Loucy (cell line): ENCODE measurements around the gene GALNT18.
"Not testable (repeated sequence)": the region's sequence is repeated elsewhere in the genome, so short reads cannot be mapped to it uniquely, and the experiment has no call there.

Experiments
- H2AFZ ChIP-seq: fragments of 200-600 bp; sonication (generic); 2 replicates; pipeline ENCODE4 v1.6.0; 2016; ENCODE audit warnings: antibody characterized with exemption, mild to moderate bottlenecking, low read length, moderate library complexity
- H3F3A ChIP-seq: fragments of 200-600 bp; 2 replicates; pipeline ENCODE4 v1.6.0; 2016; ENCODE audit warnings: antibody characterized with exemption, low read depth, mild to moderate bottlenecking
- H3K27me3 ChIP-seq: fragments of 200-600 bp; sonication (generic); 2 replicates; pipeline ENCODE4 v1.6.1; 2014; ENCODE audit warnings: low read length, mild to moderate bottlenecking; ENCODE audit not compliant: insufficient read depth, poor library complexity, severe bottlenecking
- H3K36me3 ChIP-seq: fragments of 200-600 bp; sonication (generic); 2 replicates; pipeline ENCODE4 v1.6.1; 2016; ENCODE audit warnings: low read length; ENCODE audit not compliant: insufficient read depth
- H3K4me1 ChIP-seq: fragments of 200-600 bp; sonication (generic); 2 replicates; pipeline ENCODE4 v1.5.1; 2014; ENCODE audit warnings: low read length, mild to moderate bottlenecking; ENCODE audit not compliant: insufficient read depth, poor library complexity, severe bottlenecking
- H3K4me2 ChIP-seq: fragments of 200-600 bp; sonication (generic); 2 replicates; pipeline ENCODE4 v1.6.0; 2014; ENCODE audit warnings: antibody characterized with exemption, low read length, low read depth, mild to moderate bottlenecking; ENCODE audit not compliant: poor library complexity, severe bottlenecking
- H3K4me3 ChIP-seq: fragments of 200-600 bp; sonication (generic); 2 replicates; pipeline ENCODE4 v1.5.1; 2014; ENCODE audit warnings: low read length, mild to moderate bottlenecking, mixed read lengths; ENCODE audit not compliant: poor library complexity, severe bottlenecking
- H3K79me2 ChIP-seq: fragments of 200-600 bp; sonication (generic); 2 replicates; pipeline ENCODE4 v1.6.1; 2014; ENCODE audit warnings: low read length; ENCODE audit not compliant: insufficient read depth
- H3K9ac ChIP-seq: fragments of 200-600 bp; sonication (generic); 2 replicates; pipeline ENCODE4 v1.6.0; 2014; ENCODE audit warnings: mild to moderate bottlenecking, low read depth, low read length, moderate library complexity; ENCODE audit not compliant: poor library complexity, severe bottlenecking
- H3K9me2 ChIP-seq: fragments of 200-600 bp; sonication (generic); replicated peaks from 2 replicates; pipeline ENCODE4 v1.6.1; 2016; ENCODE audit warnings: low read depth, low read length, mixed read lengths
- H3K9me3 ChIP-seq: fragments of 200-600 bp; sonication (generic); 2 replicates; pipeline ENCODE4 v1.6.1; 2014; ENCODE audit warnings: mild to moderate bottlenecking, antibody characterized with exemption, low read length, low read depth; ENCODE audit not compliant: insufficient read depth
- H4K20me1 ChIP-seq: fragments of 200-600 bp; sonication (generic); 2 replicates; pipeline ENCODE4 v1.6.0; 2014; ENCODE audit warnings: antibody characterized with exemption, low read length, mild to moderate bottlenecking; ENCODE audit not compliant: insufficient read depth, poor library complexity, severe bottlenecking
- EZH2phosphoT487 ChIP-seq: fragments of 200-600 bp; IDR thresholded peaks from 2 replicates; pipeline ENCODE4 v1.6.1; 2018; ENCODE audit warnings: antibody characterized with exemption, mild to moderate bottlenecking, moderate library complexity, borderline replicate concordance
- TF ChIP-seq, protein P1 (sequence below): fragments of 200-600 bp; sonication (generic); conservative IDR thresholded peaks from 2 replicates; pipeline ENCODE4 v1.5.1; 2014; ENCODE audit warnings: mild to moderate bottlenecking, antibody characterized with exemption, low read length

GALNT18 gene

DNA sequence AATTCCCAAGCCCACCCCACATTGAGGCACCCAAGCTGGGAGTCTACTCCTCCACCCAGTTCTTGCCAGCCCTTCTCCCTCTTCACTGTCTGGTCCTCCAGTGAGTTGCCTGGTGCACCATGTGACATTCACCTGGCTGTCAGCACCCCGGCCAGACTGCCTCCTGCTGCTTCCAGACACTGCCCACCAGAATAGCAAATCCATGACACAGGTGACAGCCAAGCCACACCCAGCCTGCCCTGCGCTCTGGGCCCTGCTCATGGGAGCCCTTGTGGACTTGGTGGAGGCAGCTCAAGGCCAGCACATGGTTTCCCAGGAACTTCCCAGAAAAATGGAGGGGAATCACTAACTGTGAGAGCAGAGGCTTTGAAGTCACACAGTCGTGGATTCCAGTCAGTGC, 172.5 kb downstream of the GALNT18 start:
- TF ChIP-seq EZH2phosphoT487: no peak
- TF ChIP-seq, protein P1, sequence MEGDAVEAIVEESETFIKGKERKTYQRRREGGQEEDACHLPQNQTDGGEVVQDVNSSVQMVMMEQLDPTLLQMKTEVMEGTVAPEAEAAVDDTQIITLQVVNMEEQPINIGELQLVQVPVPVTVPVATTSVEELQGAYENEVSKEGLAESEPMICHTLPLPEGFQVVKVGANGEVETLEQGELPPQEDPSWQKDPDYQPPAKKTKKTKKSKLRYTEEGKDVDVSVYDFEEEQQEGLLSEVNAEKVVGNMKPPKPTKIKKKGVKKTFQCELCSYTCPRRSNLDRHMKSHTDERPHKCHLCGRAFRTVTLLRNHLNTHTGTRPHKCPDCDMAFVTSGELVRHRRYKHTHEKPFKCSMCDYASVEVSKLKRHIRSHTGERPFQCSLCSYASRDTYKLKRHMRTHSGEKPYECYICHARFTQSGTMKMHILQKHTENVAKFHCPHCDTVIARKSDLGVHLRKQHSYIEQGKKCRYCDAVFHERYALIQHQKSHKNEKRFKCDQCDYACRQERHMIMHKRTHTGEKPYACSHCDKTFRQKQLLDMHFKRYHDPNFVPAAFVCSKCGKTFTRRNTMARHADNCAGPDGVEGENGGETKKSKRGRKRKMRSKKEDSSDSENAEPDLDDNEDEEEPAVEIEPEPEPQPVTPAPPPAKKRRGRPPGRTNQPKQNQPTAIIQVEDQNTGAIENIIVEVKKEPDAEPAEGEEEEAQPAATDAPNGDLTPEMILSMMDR: no peak
- Histone ChIP-seq H3K27me3 (no peaks in the 10 kb centered on the region), H3F3A (no peaks in the 10 kb centered on the region), H4K20me1 (no peaks in the 10 kb centered on the region), H3K4me1 (no peaks in the 10 kb centered on the region), H2AFZ (no peak overlapping the region), H3K36me3 (no peaks in the 10 kb centered on the region), H3K9ac (no peak overlapping the region), H3K79me2 (no peaks in the 10 kb centered on the region), H3K4me3 (no peak overlapping the region), H3K9me2 (no peaks in the 10 kb centered on the region), H3K4me2 (no peak overlapping the region), H3K9me3 (no peaks in the 10 kb centered on the region)

DNA sequence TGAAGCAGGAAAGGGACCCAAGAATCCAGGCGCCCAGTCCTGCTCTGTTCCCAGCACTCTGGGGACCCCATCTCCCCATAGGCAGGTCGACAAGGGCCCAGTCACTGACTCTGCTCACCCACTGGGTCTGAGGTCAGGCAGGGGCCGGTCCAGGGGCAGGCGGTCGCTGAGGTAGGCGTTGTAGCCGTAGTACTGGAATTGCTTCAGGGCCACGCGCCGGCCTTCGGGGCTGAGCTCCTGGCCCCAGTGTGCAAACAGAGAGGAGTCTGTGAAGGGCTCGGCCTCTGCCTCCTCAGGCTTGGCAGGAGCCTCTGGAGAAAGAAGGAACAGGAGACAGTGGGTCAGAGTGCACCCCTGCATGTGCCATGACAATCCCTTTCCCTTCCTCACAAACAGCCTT, 173.2 kb downstream of the GALNT18 start:
- no peaks in the 10 kb centered on the region for H4K20me1 ChIP-seq
- H3K4me3 ChIP-seq: no peak overlapping the region
- no peak for TF ChIP-seq EZH2phosphoT487
- TF ChIP-seq, protein P1: no peak
- H3K4me1 ChIP-seq: no peaks in the 10 kb centered on the region
- H3K9ac ChIP-seq: no peak overlapping the region
- no peaks in the 10 kb centered on the region for H3K9me2 ChIP-seq
- no peaks in the 10 kb centered on the region for H3K27me3 ChIP-seq
- H3K36me3 ChIP-seq: no peaks in the 10 kb centered on the region
- no peaks in the 10 kb centered on the region for H3F3A ChIP-seq
- no peaks in the 10 kb centered on the region for H3K9me3 ChIP-seq
- no peaks in the 10 kb centered on the region for H3K79me2 ChIP-seq
- H2AFZ ChIP-seq: no peak overlapping the region
- no peak overlapping the region for H3K4me2 ChIP-seq

- H3K9ac ChIP-seq, H2AFZ ChIP-seq: not testable (repeated sequence)
Measured at GRCh38 chr11:11447601-11448000, 174.2 kb downstream of the GALNT18 start.

GRCh38 chr11:11446967-11447366, 174.8 kb downstream of the GALNT18 start:
- no peak overlapping the region for H3K4me2 ChIP-seq
- no peaks in the 10 kb centered on the region for H3F3A ChIP-seq
- H3K9me3 ChIP-seq: no peaks in the 10 kb centered on the region
- no peaks in the 10 kb centered on the region for H3K27me3 ChIP-seq
- no peaks in the 10 kb centered on the region for H3K36me3 ChIP-seq
- TF ChIP-seq EZH2phosphoT487: no peak
- TF ChIP-seq, protein P1: no peak
- H3K9ac ChIP-seq: no peak overlapping the region
- H3K9me2 ChIP-seq: no peaks in the 10 kb centered on the region
- no peak overlapping the region for H2AFZ ChIP-seq
- H3K4me1 ChIP-seq: no peaks in the 10 kb centered on the region
- no peak overlapping the region for H3K4me3 ChIP-seq
- no peaks in the 10 kb centered on the region for H4K20me1 ChIP-seq
- H3K79me2 ChIP-seq: no peaks in the 10 kb centered on the region

More at GRCh38 chr11:11447601-11448000, 174.2 kb downstream of the GALNT18 start:
- not testable (repeated sequence) for H3F3A ChIP-seq, H3K36me3 ChIP-seq, H3K4me3 ChIP-seq, H3K79me2 ChIP-seq, H3K4me2 ChIP-seq, H3K4me1 ChIP-seq, H3K9me2 ChIP-seq, H4K20me1 ChIP-seq, H3K9me3 ChIP-seq, H3K27me3 ChIP-seq
